ENCODE measurements around the gene RFX3. TPM values are rescaled to one million over a fixed set of nuclear protein-coding genes. Genes with fewer than 3 reads are reported as not detected.
"Not testable (repeated sequence)": the region's sequence is repeated elsewhere in the genome, so short reads cannot be mapped to it uniquely, and the experiment has no call there.

The RFX3 gene
- total RNA-seq, 1 donor from 2014 or later = 1.6 TPM

- TF ChIP-seq, protein P1, sequence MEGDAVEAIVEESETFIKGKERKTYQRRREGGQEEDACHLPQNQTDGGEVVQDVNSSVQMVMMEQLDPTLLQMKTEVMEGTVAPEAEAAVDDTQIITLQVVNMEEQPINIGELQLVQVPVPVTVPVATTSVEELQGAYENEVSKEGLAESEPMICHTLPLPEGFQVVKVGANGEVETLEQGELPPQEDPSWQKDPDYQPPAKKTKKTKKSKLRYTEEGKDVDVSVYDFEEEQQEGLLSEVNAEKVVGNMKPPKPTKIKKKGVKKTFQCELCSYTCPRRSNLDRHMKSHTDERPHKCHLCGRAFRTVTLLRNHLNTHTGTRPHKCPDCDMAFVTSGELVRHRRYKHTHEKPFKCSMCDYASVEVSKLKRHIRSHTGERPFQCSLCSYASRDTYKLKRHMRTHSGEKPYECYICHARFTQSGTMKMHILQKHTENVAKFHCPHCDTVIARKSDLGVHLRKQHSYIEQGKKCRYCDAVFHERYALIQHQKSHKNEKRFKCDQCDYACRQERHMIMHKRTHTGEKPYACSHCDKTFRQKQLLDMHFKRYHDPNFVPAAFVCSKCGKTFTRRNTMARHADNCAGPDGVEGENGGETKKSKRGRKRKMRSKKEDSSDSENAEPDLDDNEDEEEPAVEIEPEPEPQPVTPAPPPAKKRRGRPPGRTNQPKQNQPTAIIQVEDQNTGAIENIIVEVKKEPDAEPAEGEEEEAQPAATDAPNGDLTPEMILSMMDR (IDR thresholded peaks at IDR 0.05; ENCODE audit: insufficient read depth, low read length, severe bottlenecking) = no peak
- no peak overlapping the region for H3K4me3 ChIP-seq (ENCODE audit: low read depth, low read length)
- FAIRE-seq = no peak
- H3K27me3 ChIP-seq (ENCODE audit: control insufficient read depth, insufficient read depth, low read length) = no peaks in the 10 kb centered on the region
- no peak for DNase-seq (ENCODE audit: low read depth)
- H3K36me3 ChIP-seq (ENCODE audit: control insufficient read depth, insufficient read depth, low read length) = no peaks in the 10 kb centered on the region
These were observed 194.0 kb downstream of the RFX3 start for GRCh38 chr9:3331801-3332200.

- DNase-seq (ENCODE audit: low read depth) = peak; percentile 97
- H3K36me3 ChIP-seq (ENCODE audit: control insufficient read depth, insufficient read depth, low read length) = no peaks in the 10 kb centered on the region
- no peak overlapping the region for H3K4me3 ChIP-seq (ENCODE audit: low read depth, low read length)
- no peaks in the 10 kb centered on the region for H3K27me3 ChIP-seq (ENCODE audit: control insufficient read depth, insufficient read depth, low read length)
- FAIRE-seq = no peak
- TF ChIP-seq, protein P1 (IDR thresholded peaks at IDR 0.05; ENCODE audit: insufficient read depth, low read length, severe bottlenecking) = no peak
These were observed 194.9 kb downstream of the RFX3 start for GRCh38 chr9:3330792-3331420.

GRCh38 chr9:3329361-3329760 is 196.4 kb downstream of the RFX3 start:
- peak; percentile 72 for DNase-seq (ENCODE audit: low read depth)
- FAIRE-seq = no peak
- Histone ChIP-seq H3K36me3 (ENCODE audit: control insufficient read depth, insufficient read depth, low read length) (no peaks in the 10 kb centered on the region), H3K27me3 (ENCODE audit: control insufficient read depth, insufficient read depth, low read length) (no peaks in the 10 kb centered on the region), H3K4me3 (ENCODE audit: low read depth, low read length) (no peak overlapping the region)
- TF ChIP-seq, protein P1 (IDR thresholded peaks at IDR 0.05; ENCODE audit: insufficient read depth, low read length, severe bottlenecking) = no peak

DNA sequence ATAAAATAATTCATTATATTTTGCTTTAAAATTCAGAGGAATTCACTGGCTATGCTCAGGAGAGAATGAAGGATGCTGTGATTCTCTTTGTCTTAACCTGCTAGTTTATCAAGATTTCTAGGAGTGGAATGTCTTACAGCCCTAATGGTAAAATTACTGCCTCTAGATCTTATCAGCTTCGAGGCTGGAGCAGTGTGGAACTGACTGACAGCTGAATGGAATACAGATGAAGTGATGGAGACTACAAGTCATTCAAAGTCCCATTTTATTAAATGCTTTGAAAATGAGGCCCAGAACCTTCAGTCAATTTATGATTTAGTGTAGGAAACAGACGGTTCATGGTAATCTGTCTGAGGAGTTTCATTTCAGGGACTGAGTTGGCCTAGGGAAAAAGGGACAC is 202.1 kb downstream of the RFX3 start:
- no peak for FAIRE-seq
- no peaks in the 10 kb centered on the region for H3K36me3 ChIP-seq (ENCODE audit: control insufficient read depth, insufficient read depth, low read length)
- TF ChIP-seq, protein P1 (IDR thresholded peaks at IDR 0.05; ENCODE audit: insufficient read depth, low read length, severe bottlenecking) = no peak

GRCh38 chr9:3321186-3321585 is 204.6 kb downstream of the RFX3 start:
- DNase-seq (ENCODE audit: low read depth) (no peak), FAIRE-seq (no peak)
- no peak overlapping the region for H3K4me3 ChIP-seq (ENCODE audit: low read depth, low read length)
- TF ChIP-seq, protein P1 (IDR thresholded peaks at IDR 0.05; ENCODE audit: insufficient read depth, low read length, severe bottlenecking) = no peak
- no peaks in the 10 kb centered on the region for H3K36me3 ChIP-seq (ENCODE audit: control insufficient read depth, insufficient read depth, low read length)
- H3K27me3 ChIP-seq (ENCODE audit: control insufficient read depth, insufficient read depth, low read length) = no peaks in the 10 kb centered on the region

More for the DNA sequence above, 202.1 kb downstream of the RFX3 start:
- H3K27me3 ChIP-seq (ENCODE audit: control insufficient read depth, insufficient read depth, low read length) = no peaks in the 10 kb centered on the region
- no peak overlapping the region for H3K4me3 ChIP-seq (ENCODE audit: low read depth, low read length)
- DNase-seq (ENCODE audit: low read depth) = no peak

DNA sequence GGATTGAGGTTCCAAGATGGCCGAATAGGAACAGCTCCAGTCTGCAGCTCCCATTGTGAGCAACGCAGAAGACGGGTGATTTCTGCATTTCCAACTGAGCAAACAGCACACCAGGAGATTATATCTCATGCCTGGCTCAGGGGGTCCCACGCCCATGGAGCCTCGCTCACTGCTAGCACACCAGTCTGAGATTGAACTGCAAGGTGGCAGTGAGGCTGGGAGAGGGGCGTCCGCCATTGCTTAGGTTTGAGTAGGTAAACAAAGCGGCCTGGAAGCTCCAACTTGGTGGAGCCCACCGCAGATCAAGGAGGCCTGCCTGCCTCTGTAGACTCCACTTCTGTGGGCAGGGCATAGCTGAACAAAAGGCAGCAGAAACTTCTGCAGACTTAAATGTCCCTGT is 213.2 kb downstream of the RFX3 start:
- H3K36me3 ChIP-seq (ENCODE audit: control insufficient read depth, insufficient read depth, low read length); DNase-seq (ENCODE audit: low read depth); FAIRE-seq; H3K4me3 ChIP-seq (ENCODE audit: low read depth, low read length); H3K27me3 ChIP-seq (ENCODE audit: control insufficient read depth, insufficient read depth, low read length): not testable (repeated sequence)

Data from bronchial epithelial cell (primary cell).